Measurements from ENCODE around the gene CENPX. TPM values are rescaled to one million over a fixed set of nuclear protein-coding genes. Genes with fewer than 3 reads are reported as not detected.

Gene CENPX
- polyA plus RNA-seq, 12 donors = 26.1 to 35.6 (median 30.8) TPM; not detected in 1

DNA sequence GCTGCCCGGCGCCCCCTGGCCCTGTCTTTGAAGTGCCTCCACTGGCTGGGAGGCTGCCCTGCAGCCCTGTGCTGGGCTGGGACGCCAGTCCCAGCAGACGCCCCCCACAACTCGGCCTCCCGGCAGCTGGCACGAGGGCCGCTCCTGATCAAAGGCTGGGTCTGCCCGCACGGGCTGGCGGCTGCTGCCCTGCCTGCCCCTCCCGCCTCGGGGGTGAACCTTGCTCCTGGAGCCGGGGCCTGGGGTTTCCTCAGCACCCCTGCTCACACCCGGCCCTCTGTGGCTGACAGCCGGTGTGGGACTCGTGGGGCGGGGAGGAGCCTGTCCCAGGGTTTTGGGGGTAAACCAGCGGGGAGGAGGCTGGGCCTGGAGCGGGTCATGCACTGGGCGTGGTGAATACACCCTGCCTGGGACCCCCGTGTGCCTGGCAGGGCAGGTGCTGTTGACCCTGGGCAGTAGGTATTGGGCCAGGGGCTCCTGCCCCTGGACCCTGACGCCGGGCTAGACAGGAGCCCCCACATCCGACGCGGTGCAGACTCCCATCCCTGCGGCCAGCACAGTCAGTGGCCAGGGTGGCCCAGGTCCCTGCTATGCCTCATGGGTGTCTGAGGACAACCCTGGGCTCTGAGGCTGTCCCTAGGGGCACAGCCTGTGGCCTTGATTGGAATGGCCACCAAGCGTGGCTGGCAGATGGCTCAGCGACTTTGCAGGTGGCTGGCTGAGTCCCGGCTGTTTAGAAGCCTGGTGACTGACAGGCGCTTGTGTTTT lies 21.7 kb downstream of the CENPX start:
- DNase-seq = no peak

DNA sequence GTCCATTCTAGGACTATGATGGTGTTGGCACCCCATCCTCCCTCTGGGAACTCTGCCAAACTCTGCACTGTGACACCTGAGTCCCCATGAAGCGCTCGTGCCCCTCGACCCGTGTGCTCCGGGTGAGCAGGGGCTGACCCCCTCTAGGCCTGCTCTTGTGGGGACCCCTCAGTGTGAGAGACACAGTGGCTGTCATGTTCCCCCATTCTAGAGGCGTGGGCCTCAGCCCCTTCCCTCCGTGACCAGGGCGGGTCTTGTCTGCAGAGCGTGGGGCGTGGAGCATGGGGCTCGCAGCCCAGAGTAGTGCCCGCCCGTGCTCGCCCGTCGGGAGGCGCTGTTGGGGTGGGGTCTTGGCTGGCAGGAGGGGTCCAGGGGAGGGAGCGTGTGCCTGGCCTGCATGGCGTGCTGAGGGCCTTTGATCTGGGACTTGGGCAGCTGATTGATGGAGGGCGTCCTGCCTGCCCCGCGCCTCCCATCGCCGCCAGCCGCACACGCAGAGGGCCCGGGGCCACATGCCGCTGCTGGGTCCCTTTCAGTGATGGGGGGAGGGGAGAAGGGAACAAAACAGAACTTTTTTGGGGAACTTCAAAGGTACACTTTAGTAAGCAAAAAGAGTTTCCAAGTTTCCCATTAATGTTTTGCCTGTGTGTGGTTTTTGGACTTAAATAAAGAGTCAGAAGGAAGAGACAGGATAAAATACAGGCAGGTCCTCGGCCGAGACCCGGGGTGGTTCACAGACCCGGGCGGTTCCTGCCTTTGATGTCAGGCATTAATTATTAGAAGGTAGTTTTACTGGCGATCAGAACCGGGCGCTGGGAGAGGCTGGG lies 22.5 kb downstream of the CENPX start:
- no peak for DNase-seq

DNA sequence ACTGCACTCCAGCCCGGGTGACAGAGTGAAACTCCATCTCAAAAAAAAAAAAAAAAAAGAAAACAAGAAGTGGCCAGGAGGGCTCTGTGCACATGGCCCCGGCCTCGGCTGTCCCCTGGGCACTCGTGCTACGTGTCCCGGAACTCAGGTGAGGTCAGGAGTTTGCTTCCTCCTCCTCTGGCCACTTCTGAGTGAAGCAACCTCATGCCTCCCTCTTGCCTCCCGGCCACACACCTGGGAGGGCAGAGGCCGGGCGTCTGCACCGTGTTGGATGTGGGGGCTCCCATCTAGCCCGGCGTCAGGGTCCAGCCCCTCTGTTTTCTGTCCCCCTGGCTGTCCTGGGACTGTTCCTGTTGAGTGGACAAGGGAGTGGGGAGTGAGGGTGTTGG lies 23.1 kb downstream of the CENPX start:
- no peak for DNase-seq

DNA sequence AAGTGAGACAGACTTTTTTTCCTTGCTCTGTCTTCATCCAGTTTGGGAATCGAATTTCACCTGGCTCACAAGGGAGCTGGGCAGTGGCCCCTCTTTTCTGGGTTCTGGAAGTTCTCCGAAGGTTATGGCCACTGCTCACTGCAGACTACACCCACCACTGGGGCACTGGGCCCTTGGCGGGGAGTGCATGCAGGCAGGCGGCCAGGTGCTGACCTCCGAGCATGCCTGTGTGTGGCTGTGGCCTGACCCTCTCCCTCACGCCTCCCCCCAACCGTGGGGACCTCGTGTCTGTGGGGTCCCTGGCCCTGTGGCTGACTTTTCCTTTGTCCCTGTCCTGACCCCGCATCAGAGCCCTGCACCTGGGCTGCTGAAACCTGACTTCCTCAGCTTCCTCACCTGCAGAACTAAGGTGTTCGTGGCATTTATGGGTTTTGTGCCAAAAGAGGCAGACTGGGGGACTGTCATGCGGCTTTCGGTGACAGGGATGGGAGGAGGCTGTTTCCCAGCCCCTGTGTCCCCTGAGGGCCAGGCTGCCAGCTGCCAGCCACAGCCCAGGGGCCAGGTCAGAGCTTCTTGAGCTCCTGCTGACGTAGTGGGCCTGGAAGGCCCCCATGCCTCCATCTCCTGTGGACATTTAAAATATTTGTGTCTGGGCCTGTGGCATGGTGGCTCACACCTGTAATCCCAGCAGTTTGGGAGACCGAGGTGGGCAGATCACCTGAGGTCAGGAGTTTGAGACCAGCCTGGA lies 23.8 kb downstream of the CENPX start:
- DNase-seq = no peak

DNA sequence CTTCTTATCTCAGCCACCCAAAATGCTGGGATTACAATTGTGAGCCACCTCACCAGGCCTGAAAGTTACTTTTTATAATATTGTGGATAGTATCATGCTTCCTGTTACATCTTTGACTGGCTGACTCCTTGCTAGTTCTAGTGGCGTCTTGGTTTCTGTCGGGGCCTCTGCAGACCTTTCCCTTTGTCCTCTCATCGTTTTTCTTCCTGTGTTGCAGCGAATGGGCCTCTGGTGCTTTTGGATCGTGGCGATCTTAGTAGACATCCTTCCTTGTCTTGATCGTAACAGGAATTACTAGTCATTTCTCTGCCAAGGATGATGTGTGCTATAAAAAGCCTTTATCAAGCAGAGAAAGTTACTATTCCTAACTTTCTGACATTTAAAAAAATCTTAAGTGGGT lies 24.5 kb downstream of the CENPX start:
- no peak for DNase-seq

DNA sequence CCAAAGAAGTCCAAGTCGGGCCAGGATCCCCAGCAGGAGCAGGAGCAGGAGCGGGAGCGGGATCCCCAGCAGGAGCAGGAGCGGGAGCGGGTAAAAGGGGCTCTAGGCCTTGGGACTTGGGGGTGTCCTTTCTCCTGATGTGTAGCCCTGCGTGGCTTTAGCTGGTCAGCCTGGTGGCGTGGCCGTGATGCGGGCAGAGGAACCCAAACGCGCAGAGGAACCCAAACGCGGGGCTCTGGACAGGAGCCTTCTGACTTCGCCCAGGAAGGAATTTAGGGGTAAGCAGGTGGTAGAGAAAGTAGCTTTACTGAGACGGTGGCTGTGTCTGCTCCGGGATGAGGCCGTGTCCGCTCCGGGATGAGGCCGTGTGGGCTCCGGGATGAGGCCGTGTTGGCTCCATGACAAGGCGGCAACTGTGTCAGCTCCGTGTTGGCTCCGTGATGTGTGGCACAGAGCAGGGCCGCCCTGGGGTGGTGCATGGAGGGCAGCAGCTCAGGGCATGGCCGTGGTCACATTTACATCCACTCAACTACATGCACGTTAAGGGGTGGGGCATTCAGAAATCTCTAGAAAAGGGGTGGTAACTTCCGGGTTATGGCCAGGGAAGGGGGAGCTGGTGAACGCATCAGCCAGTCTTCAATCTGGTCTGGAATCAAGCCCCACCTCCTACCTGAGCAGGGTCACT lies 25.8 kb downstream of the CENPX start:
- no peak for DNase-seq

DNA sequence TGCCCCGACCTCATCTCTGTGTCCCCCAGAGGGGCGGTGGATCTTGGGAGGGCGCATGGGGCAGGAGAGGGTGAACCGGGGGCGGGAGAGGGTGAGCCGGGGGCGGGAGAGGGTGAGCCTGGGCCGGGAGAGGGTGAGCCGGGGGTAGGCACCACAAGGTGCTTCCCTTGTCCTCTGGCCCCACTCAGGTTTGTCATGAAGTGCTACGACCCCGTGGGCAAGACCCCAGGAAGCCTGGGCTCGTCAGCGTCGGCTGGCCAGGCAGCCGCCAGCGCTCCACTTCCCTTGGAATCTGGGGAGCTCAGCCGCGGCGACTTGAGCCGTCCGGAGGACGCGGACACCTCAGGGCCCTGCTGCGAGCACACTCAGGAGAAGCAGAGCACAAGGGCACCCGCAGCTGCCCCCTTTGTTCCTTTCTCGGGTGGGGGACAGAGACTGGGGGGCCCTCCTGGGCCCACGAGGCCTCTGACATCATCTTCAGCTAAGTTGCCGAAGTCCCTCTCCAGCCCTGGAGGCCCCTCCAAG lies 26.4 kb downstream of the CENPX start:
- no peak for DNase-seq

DNA sequence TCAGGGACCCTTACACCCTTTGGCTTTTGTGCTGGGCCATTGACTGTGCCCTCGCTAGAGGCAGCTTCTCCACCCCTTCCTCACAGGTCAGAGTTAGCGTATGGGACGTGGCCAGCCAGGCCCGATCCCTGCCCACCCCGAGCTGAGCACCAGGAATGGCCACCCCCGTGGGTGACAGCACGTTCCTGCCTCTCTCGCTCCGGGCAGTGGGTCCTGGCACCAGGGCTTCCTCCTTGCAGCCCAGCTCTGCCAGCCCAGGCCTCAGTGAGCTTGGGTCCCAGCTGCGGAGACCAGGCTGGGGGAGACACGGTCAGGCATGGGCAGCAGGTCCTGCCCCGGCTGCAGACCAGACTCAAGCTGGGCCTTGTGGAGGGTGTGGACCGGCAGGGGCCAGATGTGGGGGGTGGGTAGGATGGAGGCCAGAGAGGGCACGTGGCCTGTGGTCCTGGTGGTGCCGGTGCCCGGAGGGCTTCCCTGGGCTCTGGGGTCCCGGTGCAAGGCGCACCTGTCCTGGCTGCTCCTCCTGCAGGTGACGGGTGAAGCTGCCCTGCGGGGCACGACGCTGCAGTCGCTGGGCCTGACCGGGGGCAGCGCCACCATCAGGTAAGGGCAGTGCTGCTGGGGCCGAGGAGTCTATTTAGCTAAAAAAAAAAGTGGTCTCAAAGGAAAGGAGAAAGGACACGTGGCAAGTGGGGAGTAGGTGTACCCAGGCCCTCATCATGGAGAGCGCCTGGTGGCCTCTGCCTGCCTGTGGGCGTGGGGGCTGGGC lies 27.0 kb downstream of the CENPX start:
- DNase-seq = no peak

DNA sequence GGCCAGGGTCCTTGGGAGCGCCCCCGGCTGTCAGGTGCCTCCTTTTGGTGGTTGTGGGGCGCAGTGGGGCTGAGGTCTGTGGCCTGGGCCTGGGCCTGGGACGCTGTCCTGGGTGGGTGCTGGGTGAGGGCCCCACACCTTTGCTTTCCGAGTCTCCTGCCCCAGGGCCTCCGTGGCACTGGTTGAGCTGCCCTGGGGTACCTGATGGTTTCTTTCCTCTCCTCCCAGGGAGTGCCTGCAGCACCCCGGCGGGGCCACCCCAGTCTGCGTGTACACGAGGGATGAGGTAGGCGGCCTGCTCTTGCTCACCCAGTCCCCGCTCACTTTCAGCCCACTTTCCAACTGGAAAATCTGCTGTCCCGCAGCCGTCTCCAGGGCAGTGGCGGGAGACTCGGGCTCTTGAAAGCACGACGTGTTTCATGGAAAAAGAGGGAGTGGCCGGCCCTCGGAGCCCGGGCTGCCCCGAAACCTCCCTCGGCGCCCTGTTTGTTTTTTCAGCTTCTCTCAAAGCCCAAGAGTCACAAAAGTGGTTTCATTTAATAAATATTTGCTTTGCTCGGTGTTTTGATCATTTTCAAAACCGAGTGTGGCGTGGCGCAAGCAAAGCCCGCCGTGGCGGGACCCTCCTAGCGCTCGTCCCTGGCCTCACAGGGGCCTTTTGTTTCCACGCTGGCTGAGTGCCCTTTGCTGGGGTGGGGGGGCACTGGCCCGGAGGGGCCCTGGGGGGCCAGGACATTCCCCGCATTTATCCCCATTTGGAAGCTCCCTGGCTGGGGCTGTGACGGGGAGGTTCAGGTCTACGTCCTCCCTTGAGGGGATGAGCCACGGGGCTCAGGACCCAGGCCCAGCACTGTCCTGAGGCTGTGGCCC lies 27.9 kb downstream of the CENPX start:
- no peak for DNase-seq

DNA sequence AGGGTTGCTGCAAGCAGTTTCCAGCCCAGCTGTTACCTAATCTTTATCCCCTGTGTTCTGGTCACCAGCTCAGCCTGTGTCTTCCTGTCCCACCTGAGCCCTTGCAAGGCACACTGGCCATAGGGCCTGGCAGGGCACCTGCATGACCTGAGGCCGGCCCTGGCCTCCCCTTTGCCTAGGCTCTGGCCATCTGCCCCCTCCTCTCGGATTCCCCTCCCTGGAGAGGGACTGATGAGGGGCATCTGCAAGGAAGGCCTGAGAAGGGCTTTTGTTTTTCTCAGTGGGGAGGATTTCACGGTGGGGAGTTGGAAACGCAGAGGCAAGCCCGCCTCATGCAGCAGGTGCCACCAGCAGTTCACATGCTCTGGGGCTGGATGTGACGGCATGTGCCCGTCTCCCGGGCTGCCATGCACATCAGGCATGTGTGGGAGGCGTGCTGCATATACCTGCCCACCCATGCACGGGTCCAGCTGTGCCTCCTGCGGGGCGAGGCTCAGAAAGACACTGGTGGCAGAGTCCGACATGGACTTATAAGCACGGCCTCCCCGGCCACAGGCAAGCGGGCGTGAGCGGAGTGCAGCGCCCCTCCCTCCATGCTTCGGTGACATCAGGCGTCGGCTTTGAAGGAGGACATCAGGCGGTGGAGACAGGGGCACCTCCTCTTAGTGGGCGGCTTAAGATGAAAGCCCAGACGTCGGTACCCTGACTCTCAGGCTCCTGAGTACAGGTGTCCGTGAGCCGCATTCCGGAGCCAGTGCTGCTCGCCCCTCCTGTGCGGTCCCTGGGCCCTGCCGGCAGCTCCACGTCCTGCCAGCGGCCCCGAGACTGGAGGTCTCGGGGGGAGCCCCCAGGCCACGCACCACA lies 28.7 kb downstream of the CENPX start:
- no peak for DNase-seq

DNA sequence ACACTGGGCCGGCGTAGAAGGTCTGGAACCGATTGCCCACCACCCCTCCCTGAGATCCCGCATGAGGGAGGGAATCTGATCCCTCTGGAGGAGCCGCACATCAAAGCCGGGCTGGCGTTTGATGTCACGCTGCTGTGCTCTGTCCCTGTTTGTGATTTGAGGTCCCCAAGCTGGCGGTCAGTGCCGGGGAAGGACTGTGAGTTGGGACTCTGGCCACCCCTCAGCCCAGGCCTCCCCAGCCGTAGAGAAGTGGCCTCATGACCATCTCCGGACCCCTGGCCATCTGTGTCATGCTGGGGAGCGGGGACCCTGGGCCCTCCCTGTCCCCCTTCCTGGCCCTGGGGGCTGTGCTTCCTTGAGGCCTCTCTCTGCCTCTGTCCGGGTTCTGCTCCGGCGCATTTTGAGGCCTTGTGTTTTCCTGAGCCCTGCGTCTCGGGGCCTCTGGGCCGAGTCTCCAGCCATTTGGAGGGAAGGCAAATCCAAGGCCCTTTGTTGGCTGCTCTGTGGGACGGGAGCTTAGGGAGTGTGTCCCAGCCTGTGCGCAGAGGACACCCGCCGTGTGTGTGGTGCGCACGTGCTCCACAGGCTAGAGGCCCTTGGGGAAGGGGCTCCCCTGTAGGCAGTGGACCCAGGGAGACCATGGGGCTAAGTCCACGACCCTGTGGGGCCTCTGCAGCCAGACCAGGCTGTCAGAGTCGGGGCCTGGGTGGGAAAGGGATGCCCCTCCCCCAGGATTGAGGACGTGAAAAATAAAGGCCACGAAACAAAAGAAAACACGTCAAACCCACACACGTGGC lies 30.2 kb downstream of the CENPX start:
- DNase-seq = no peak

DNA sequence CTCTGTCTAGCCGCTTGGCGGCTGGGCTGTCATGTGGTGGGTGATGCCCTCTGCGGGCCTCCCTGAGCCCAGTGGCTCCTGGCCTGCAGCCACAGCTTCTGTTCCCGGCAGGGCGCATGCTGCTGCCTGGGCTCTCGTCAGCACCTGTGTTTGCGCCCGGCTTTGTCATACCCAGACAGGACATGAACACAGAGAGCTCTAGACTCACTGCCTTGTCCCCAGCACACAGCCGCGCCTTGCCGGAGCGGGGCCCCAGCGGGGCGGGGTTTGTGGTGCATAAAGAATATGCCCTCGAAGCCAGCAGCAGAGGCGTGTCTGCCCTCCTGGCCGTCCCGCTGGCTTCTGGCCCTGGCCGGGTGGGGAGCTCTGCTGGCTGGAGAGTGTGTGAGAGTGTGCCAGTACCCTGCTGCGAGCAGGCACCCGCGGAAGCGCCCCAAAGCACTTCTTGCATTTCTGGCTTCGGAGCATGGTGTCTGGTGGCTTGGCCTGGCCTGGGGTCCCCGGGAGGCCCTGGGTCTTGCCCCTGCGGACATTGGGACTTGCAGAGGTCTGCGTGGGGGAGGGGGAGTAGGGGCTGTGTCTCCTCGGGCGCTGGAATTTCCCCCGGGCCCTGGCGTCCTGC lies 30.9 kb downstream of the CENPX start:
- DNase-seq = peak; percentile 48

DNA sequence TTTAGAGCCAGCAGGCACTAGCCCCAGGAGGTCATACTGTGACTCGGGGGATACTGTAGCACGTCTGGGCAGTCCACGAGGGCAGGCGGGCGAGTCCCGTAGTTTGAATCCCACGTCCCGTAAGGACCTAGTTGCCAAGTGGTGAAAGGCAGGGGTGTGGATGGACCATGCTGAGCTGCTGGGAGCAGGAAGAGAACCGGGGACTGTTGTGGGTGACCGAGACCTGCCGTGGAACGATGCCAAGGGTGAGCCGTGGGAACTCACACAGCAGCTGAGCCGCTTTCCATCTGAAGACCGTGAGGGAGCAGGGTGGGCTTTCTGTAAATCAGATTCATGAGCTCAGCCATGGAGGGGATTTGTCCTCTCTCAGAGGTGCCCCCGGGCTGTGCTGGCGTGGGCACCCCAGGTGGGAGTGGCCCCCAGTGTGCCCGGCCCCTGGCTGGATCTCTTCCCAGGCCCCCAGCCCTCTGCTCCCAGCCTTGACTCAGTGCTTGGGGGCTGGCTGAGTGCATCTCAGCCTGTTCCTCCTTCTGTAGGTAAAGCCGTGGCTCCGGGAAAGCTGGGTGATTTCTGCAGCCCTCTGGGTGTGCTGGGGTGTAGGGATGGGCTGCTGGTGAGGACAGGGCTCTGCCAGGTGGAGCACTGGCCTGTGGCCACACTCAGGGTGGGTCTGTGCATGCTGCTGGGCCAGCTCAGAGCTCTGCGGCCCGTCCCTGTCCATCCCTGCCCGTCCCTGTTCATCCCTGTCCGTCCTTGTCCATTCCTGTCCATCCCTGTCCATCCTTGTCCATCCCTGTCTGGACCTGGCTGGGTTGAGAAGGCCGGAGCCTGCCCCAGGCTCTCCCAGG lies 31.6 kb downstream of the CENPX start:
- DNase-seq = no peak

DNA sequence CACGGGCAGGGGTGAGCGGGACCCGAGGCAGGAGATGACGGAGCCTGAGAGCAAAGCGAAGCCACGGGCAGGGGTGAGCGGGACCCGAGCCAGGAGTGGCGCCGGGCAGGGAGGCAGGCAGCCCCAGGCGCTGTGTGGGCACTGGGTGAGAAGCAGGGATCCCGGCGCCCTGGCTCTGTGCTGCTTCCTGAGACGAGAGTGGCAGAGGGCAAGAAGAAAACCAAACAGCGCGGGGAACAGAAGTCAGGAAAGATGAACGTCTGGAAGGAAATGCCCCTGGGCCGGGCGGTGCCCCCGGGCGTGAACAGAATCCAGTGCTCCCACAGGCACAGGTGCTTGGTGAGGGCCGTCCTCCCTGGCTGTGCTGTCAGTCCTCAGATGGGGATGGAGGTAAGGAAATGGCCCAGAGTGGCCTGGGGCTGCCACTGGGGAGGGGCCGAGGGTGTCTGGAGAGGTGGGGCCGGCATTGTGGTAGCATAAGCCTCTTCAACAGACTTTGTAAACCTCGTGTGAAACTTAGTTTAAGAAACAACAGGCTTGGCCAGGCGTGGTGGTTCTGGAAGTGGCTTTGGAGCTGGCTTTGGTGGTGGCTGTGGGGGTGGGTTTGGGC lies 35.4 kb downstream of the CENPX start:
- no peak for DNase-seq

DNA sequence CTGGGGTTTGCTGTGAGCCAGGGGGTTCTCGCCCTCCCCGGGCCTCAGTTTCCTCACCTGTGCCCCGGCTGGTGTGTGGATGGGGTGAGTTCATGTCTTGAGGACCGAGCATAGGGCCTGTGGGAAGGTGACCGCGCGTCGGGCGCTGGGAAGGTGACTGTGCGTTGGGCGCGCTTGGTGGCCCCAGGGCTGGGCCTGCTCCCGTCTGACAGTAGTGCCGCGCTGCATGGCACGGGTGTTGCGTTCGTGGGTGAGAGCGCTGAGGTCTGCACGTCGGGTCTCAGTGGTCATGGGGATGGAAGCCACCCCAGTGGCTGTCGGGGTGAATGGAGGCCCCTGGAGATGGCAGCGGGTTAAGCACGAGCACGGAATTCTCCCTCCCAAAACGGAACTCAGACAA lies 36.1 kb downstream of the CENPX start:
- no peak for DNase-seq

DNA sequence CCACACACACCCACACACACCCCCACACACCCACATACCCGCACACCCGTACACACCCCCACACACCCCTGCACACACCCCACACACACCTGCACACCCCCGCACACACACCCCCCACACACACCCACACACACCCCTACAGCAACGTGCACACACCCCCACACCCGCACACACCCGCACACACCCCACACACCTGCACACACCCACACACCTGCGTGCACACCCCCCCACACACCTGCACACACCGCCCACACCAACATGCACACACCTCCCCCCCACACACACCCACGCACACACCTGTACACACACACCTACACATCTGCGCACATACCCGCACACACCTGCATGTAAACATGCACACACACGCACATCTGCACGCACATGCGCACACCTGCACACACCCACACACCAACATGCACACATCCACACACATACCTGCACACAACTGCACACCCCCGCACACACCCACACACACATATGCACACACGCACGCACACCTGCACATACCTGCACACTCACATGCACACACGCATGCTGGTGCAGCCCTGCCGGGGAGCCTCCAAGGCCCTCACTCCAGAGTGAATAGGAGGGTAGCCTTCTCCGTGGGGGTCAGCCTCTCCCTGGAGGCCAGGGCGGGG lies 37.8 kb downstream of the CENPX start:
- DNase-seq = no peak

All from muscle of arm (tissue), 12 donors.